ENCODE results near the gene RSF1.

DNA sequence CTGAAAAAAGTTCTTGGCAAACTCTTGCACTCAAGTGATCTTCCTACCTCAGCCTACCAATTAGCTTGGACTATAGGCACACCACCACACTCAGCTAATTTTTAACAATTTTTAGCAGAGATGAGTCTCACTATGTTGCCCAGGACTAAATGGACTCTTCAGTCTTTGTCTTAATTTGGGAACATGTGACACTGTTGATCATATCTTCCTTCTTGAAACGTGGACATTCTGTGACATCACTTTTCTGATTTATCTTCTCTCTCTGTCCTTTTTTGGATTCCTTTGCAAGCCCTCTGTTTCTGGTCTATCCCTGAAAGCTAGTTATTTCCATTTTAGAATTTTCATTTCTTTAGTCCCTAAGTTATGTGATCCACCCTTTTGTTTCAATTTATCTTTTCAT, 42.0 kb downstream of the RSF1 start:
- TF ChIP-seq, protein P1, sequence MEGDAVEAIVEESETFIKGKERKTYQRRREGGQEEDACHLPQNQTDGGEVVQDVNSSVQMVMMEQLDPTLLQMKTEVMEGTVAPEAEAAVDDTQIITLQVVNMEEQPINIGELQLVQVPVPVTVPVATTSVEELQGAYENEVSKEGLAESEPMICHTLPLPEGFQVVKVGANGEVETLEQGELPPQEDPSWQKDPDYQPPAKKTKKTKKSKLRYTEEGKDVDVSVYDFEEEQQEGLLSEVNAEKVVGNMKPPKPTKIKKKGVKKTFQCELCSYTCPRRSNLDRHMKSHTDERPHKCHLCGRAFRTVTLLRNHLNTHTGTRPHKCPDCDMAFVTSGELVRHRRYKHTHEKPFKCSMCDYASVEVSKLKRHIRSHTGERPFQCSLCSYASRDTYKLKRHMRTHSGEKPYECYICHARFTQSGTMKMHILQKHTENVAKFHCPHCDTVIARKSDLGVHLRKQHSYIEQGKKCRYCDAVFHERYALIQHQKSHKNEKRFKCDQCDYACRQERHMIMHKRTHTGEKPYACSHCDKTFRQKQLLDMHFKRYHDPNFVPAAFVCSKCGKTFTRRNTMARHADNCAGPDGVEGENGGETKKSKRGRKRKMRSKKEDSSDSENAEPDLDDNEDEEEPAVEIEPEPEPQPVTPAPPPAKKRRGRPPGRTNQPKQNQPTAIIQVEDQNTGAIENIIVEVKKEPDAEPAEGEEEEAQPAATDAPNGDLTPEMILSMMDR (conservative IDR thresholded peaks at IDR 0.05; ENCODE audit: low read length), result no peak
- TF ChIP-seq EZH2phosphoT487 (IDR thresholded peaks at IDR 0.05; ENCODE audit: borderline replicate concordance, low read depth, low read length), result no peak

All from OCI-LY7 (cell line).